HuH-7.5 (cell line): ENCODE measurements around the gene VILL.
"Not testable (repeated sequence)": the region's sequence is repeated elsewhere in the genome, so short reads cannot be mapped to it uniquely, and the experiment has no call there.

ENCODE experiments used
- DNase-seq: peaks from one replicate; pipeline ENCODE4 v3.0.0; 2011; ENCODE audit warnings: low spot score

The VILL gene

GRCh38 chr3:38017445-38018295 is 27.1 kb downstream of the VILL start:
- DNase-seq: no peak

- no peak for DNase-seq
These were observed 28.0 kb downstream of the VILL start for GRCh38 chr3:38018296-38019266.

GRCh38 chr3:38019658-38020341 is 29.2 kb downstream of the VILL start:
- no peak for DNase-seq

GRCh38 chr3:38020342-38020726 is 29.7 kb downstream of the VILL start:
- DNase-seq: no peak

GRCh38 chr3:38021196-38021595 is 30.6 kb downstream of the VILL start:
- no peak for DNase-seq

- DNase-seq: no peak
These were observed 31.7 kb downstream of the VILL start for GRCh38 chr3:38022301-38022700.

- no peak for DNase-seq
These were observed 32.5 kb downstream of the VILL start for GRCh38 chr3:38022896-38023709.

GRCh38 chr3:38026856-38027255 is 36.3 kb downstream of the VILL start:
- DNase-seq: no peak

GRCh38 chr3:38027466-38028465 is 37.2 kb downstream of the VILL start:
- DNase-seq: no peak

- DNase-seq: no peak
These were observed 38.2 kb downstream of the VILL start for GRCh38 chr3:38028621-38029361.

GRCh38 chr3:38029400-38030125 is 39.0 kb downstream of the VILL start, which contains the start of gene PLCD1:
TSS of gene PLCD1 (minus strand) at chr3:38029642. CDS start at chr3:38029539, 103 bp downstream.
- DNase-seq: peak; percentile 90

- no peak for DNase-seq
These were observed 39.8 kb downstream of the VILL start for GRCh38 chr3:38030126-38031021.

GRCh38 chr3:38031022-38031994 is 40.7 kb downstream of the VILL start:
- DNase-seq: no peak

- DNase-seq: no peak
These were observed 41.8 kb downstream of the VILL start for GRCh38 chr3:38032328-38032865.

- DNase-seq: not testable (repeated sequence)
These were observed 43.0 kb downstream of the VILL start for GRCh38 chr3:38033586-38033985.

GRCh38 chr3:38034335-38034734 is 43.7 kb downstream of the VILL start:
- DNase-seq: not testable (repeated sequence)
